ENCODE measurements around the gene DPP6.

The DPP6 gene

GRCh38 chr7:154167051-154167450, 114.9 kb downstream of the DPP6 start:
- no peak overlapping the region for H3K9ac ChIP-seq (ENCODE audit: low read length)
- no peaks in the 10 kb centered on the region for H3K36me3 ChIP-seq (ENCODE audit: control insufficient read depth, insufficient read depth, low read length)
- H3K79me1 ChIP-seq (ENCODE audit: low read length): no peaks in the 10 kb centered on the region
- no peak overlapping the region for H3K56ac ChIP-seq (ENCODE audit: low read length)
- H3K18ac ChIP-seq (ENCODE audit: low read length): no peak overlapping the region
- no CpG with 5 or more reads among the region's 4 CpGs for WGBS (ENCODE audit: extremely low coverage, insufficient coverage, low lambda C conversion rate)
- no peak overlapping the region for H3K4me2 ChIP-seq (ENCODE audit: low read length)
- no peak overlapping the region for H2BK15ac ChIP-seq (replicated peaks; ENCODE audit: low read depth)
- no peak overlapping the region for H3K27ac ChIP-seq (ENCODE audit: low read depth, low read length)
- H4K8ac ChIP-seq (ENCODE audit: low read depth, low read length): no peak overlapping the region
- H3K79me2 ChIP-seq (ENCODE audit: control insufficient read depth, insufficient read depth, low read length): no peaks in the 10 kb centered on the region
- H2AK5ac ChIP-seq (ENCODE audit: low read length): no peak overlapping the region
- H4K5ac ChIP-seq (ENCODE audit: low read length): no peak overlapping the region
- H2BK120ac ChIP-seq (ENCODE audit: low read depth, low read length): no peak overlapping the region
- no peak overlapping the region for H3K4ac ChIP-seq (ENCODE audit: low read depth, low read length)
- no peak for DNase-seq
- H3K4me3 ChIP-seq (ENCODE audit: low read length): no peak overlapping the region
- H3K4me1 ChIP-seq (ENCODE audit: control insufficient read depth, low read depth, low read length): no peaks in the 10 kb centered on the region
- H3K27me3 ChIP-seq (ENCODE audit: insufficient read depth, low read length, poor library complexity): no peaks in the 10 kb centered on the region
- H3K23ac ChIP-seq (ENCODE audit: low read length): no peak overlapping the region
- no peak overlapping the region for H2BK5ac ChIP-seq (ENCODE audit: low read length)

DNA sequence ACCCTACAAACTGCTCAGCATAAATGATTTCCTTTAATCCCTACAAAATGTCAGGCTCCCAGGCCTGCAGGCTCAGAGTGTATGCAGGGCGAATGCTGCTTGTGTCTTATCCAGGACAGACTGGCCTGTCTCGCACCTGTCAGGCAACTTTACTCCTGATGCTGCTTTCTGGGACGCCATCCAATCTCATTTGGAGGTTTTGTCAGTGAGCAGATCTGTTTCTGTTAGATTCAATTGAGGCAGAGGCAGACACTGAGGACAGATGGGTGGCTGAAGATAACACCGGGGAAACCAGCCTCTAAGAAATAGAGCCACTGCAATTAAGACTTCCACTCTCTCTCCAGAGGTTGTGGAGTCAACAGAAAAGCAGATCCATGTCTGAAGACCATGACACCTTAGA, 115.6 kb downstream of the DPP6 start:
- H4K8ac ChIP-seq (ENCODE audit: low read depth, low read length): no peak overlapping the region
- no peak overlapping the region for H4K5ac ChIP-seq (ENCODE audit: low read length)
- WGBS (ENCODE audit: extremely low coverage, insufficient coverage, low lambda C conversion rate): no CpG with 5 or more reads among the region's 4 CpGs
- no peak overlapping the region for H3K4ac ChIP-seq (ENCODE audit: low read depth, low read length)
- H3K27ac ChIP-seq (ENCODE audit: low read depth, low read length): no peak overlapping the region
- H3K4me3 ChIP-seq (ENCODE audit: low read length): no peak overlapping the region
- no peak overlapping the region for H2AK5ac ChIP-seq (ENCODE audit: low read length)
- no peak overlapping the region for H2BK15ac ChIP-seq (replicated peaks; ENCODE audit: low read depth)
- no peak overlapping the region for H3K4me2 ChIP-seq (ENCODE audit: low read length)
- H3K36me3 ChIP-seq (ENCODE audit: control insufficient read depth, insufficient read depth, low read length): no peaks in the 10 kb centered on the region
- no peaks in the 10 kb centered on the region for H3K79me1 ChIP-seq (ENCODE audit: low read length)
- H3K27me3 ChIP-seq (ENCODE audit: insufficient read depth, low read length, poor library complexity): no peaks in the 10 kb centered on the region
- peak; percentile 60 for DNase-seq
- no peak overlapping the region for H3K9ac ChIP-seq (ENCODE audit: low read length)
- H3K4me1 ChIP-seq (ENCODE audit: control insufficient read depth, low read depth, low read length): no peaks in the 10 kb centered on the region
- H3K23ac ChIP-seq (ENCODE audit: low read length): no peak overlapping the region
- no peak overlapping the region for H2BK5ac ChIP-seq (ENCODE audit: low read length)
- H3K56ac ChIP-seq (ENCODE audit: low read length): no peak overlapping the region
- H2BK120ac ChIP-seq (ENCODE audit: low read depth, low read length): no peak overlapping the region
- H3K18ac ChIP-seq (ENCODE audit: low read length): no peak overlapping the region
- no peaks in the 10 kb centered on the region for H3K79me2 ChIP-seq (ENCODE audit: control insufficient read depth, insufficient read depth, low read length)

- Histone ChIP-seq H2BK15ac (replicated peaks; ENCODE audit: low read depth) (no peak overlapping the region), H3K9ac (ENCODE audit: low read length) (no peak overlapping the region), H4K5ac (ENCODE audit: low read length) (no peak overlapping the region), H3K18ac (ENCODE audit: low read length) (no peak overlapping the region), H3K79me1 (ENCODE audit: low read length) (no peaks in the 10 kb centered on the region), H2BK120ac (ENCODE audit: low read depth, low read length) (no peak overlapping the region), H3K4me3 (ENCODE audit: low read length) (no peak overlapping the region), H3K79me2 (ENCODE audit: control insufficient read depth, insufficient read depth, low read length) (no peaks in the 10 kb centered on the region), H3K23ac (ENCODE audit: low read length) (no peak overlapping the region), H2AK5ac (ENCODE audit: low read length) (no peak overlapping the region), H3K27me3 (ENCODE audit: insufficient read depth, low read length, poor library complexity) (no peaks in the 10 kb centered on the region), H2BK5ac (ENCODE audit: low read length) (no peak overlapping the region), H3K4ac (ENCODE audit: low read depth, low read length) (no peak overlapping the region), H3K4me2 (ENCODE audit: low read length) (no peak overlapping the region), H3K4me1 (ENCODE audit: control insufficient read depth, low read depth, low read length) (no peaks in the 10 kb centered on the region), H3K36me3 (ENCODE audit: control insufficient read depth, insufficient read depth, low read length) (no peaks in the 10 kb centered on the region), H3K56ac (ENCODE audit: low read length) (no peak overlapping the region), H4K8ac (ENCODE audit: low read depth, low read length) (no peak overlapping the region), H3K27ac (ENCODE audit: low read depth, low read length) (no peak overlapping the region)
- no peak for DNase-seq
- no CpG with 5 or more reads among the region's 1 CpG for WGBS (ENCODE audit: extremely low coverage, insufficient coverage, low lambda C conversion rate)
These were observed 119.2 kb downstream of the DPP6 start for GRCh38 chr7:154171422-154171821.

DNA sequence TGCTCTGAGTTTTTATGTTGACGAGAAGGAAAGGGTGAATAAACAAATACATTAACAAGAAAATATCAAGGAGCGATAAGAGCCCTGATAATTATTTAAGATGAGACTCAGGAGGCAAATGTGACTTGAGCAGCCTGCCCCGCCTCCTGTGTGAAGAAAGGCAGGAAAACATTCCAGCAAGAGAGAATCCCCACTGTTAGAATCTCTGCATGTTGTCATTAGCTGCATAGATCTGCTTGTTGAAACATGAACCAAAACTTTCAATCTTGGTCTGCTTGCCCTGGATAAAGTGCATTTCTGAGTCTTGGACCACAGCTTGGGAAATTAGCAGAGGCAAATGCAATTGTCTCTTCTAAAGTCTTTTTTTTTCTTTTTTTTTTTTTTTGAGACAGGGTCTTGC, 120.0 kb downstream of the DPP6 start:
- WGBS (ENCODE audit: extremely low coverage, insufficient coverage, low lambda C conversion rate): no CpG with 5 or more reads among the region's 3 CpGs
- DNase-seq: peak; percentile 32
- H2BK120ac ChIP-seq (ENCODE audit: low read depth, low read length): no peak overlapping the region
- H2AK5ac ChIP-seq (ENCODE audit: low read length): no peak overlapping the region
- H3K27ac ChIP-seq (ENCODE audit: low read depth, low read length): no peak overlapping the region
- no peak overlapping the region for H3K4me2 ChIP-seq (ENCODE audit: low read length)
- H3K56ac ChIP-seq (ENCODE audit: low read length): no peak overlapping the region
- no peaks in the 10 kb centered on the region for H3K79me1 ChIP-seq (ENCODE audit: low read length)
- no peak overlapping the region for H2BK5ac ChIP-seq (ENCODE audit: low read length)
- H2BK15ac ChIP-seq (replicated peaks; ENCODE audit: low read depth): no peak overlapping the region
- H3K79me2 ChIP-seq (ENCODE audit: control insufficient read depth, insufficient read depth, low read length): no peaks in the 10 kb centered on the region
- H3K9ac ChIP-seq (ENCODE audit: low read length): no peak overlapping the region
- H3K4ac ChIP-seq (ENCODE audit: low read depth, low read length): no peak overlapping the region
- H4K5ac ChIP-seq (ENCODE audit: low read length): no peak overlapping the region
- H3K4me1 ChIP-seq (ENCODE audit: control insufficient read depth, low read depth, low read length): no peaks in the 10 kb centered on the region
- H3K4me3 ChIP-seq (ENCODE audit: low read length): no peak overlapping the region
- no peak overlapping the region for H4K8ac ChIP-seq (ENCODE audit: low read depth, low read length)
- no peak overlapping the region for H3K23ac ChIP-seq (ENCODE audit: low read length)
- no peak overlapping the region for H3K18ac ChIP-seq (ENCODE audit: low read length)
- no peaks in the 10 kb centered on the region for H3K27me3 ChIP-seq (ENCODE audit: insufficient read depth, low read length, poor library complexity)
- no peaks in the 10 kb centered on the region for H3K36me3 ChIP-seq (ENCODE audit: control insufficient read depth, insufficient read depth, low read length)

DNA sequence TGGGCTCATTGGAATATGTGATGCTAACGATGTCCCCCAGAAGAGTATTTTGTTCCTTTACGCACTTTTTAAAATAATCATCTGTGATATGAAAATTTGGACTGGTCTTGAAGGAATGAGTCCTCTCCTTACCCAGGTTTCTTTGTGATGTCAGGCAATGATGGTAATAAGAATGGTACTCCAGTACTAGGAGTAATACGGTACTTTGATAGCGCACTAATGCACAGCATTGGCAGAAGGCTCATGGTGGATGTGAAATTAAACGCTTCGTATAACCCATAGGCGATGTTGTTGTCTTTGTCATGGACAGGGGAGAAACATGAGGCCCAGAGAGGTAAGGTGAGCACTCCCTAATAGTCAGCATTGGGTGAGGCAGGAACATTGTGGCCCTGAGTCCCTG, 125.4 kb downstream of the DPP6 start:
- Histone ChIP-seq H2BK15ac (replicated peaks; ENCODE audit: low read depth) (no peak overlapping the region), H3K79me2 (ENCODE audit: control insufficient read depth, insufficient read depth, low read length) (no peaks in the 10 kb centered on the region), H3K4me2 (ENCODE audit: low read length) (no peak overlapping the region), H3K56ac (ENCODE audit: low read length) (no peak overlapping the region), H2BK5ac (ENCODE audit: low read length) (no peak overlapping the region), H3K23ac (ENCODE audit: low read length) (no peak overlapping the region), H2BK120ac (ENCODE audit: low read depth, low read length) (no peak overlapping the region), H3K4ac (ENCODE audit: low read depth, low read length) (no peak overlapping the region), H4K8ac (ENCODE audit: low read depth, low read length) (no peak overlapping the region), H3K4me3 (ENCODE audit: low read length) (no peak overlapping the region), H3K27ac (ENCODE audit: low read depth, low read length) (no peak overlapping the region), H3K9ac (ENCODE audit: low read length) (no peak overlapping the region), H3K4me1 (ENCODE audit: control insufficient read depth, low read depth, low read length) (no peaks in the 10 kb centered on the region), H3K18ac (ENCODE audit: low read length) (no peak overlapping the region), H3K36me3 (ENCODE audit: control insufficient read depth, insufficient read depth, low read length) (no peaks in the 10 kb centered on the region), H4K5ac (ENCODE audit: low read length) (no peak overlapping the region), H2AK5ac (ENCODE audit: low read length) (no peak overlapping the region), H3K27me3 (ENCODE audit: insufficient read depth, low read length, poor library complexity) (no peaks in the 10 kb centered on the region), H3K79me1 (ENCODE audit: low read length) (no peaks in the 10 kb centered on the region)
- no peak for DNase-seq
- no CpG with 5 or more reads among the region's 7 CpGs for WGBS (ENCODE audit: extremely low coverage, insufficient coverage, low lambda C conversion rate)

- no peak overlapping the region for H2BK5ac ChIP-seq (ENCODE audit: low read length)
- H3K56ac ChIP-seq (ENCODE audit: low read length): no peak overlapping the region
- no peak overlapping the region for H3K4me3 ChIP-seq (ENCODE audit: low read length)
- no peak overlapping the region for H3K23ac ChIP-seq (ENCODE audit: low read length)
- H3K4me1 ChIP-seq (ENCODE audit: control insufficient read depth, low read depth, low read length): no peaks in the 10 kb centered on the region
- H3K18ac ChIP-seq (ENCODE audit: low read length): no peak overlapping the region
- H3K9ac ChIP-seq (ENCODE audit: low read length): no peak overlapping the region
- no peaks in the 10 kb centered on the region for H3K79me2 ChIP-seq (ENCODE audit: control insufficient read depth, insufficient read depth, low read length)
- no peaks in the 10 kb centered on the region for H3K79me1 ChIP-seq (ENCODE audit: low read length)
- H3K4ac ChIP-seq (ENCODE audit: low read depth, low read length): no peak overlapping the region
- no peak overlapping the region for H4K5ac ChIP-seq (ENCODE audit: low read length)
- peak; percentile 72 for DNase-seq
- no peaks in the 10 kb centered on the region for H3K27me3 ChIP-seq (ENCODE audit: insufficient read depth, low read length, poor library complexity)
- no peak overlapping the region for H2BK15ac ChIP-seq (replicated peaks; ENCODE audit: low read depth)
- no peak overlapping the region for H4K8ac ChIP-seq (ENCODE audit: low read depth, low read length)
- no peaks in the 10 kb centered on the region for H3K36me3 ChIP-seq (ENCODE audit: control insufficient read depth, insufficient read depth, low read length)
- H3K27ac ChIP-seq (ENCODE audit: low read depth, low read length): no peak overlapping the region
- no peak overlapping the region for H2AK5ac ChIP-seq (ENCODE audit: low read length)
- H2BK120ac ChIP-seq (ENCODE audit: low read depth, low read length): no peak overlapping the region
- no peak overlapping the region for H3K4me2 ChIP-seq (ENCODE audit: low read length)
These were observed 126.7 kb downstream of the DPP6 start for GRCh38 chr7:154178895-154179294.
